RWPE2 (cell line): ENCODE measurements around the gene C2CD5.

ENCODE experiments used
- ATAC-seq: fragments of 200-7000 bp; cut with Tn5 transposase; 3 replicates; pipeline ENCODE4 v1.9.1; 2021; ENCODE audit warnings: low read depth
- DNase-seq: peaks from one replicate; pipeline ENCODE4 v3.0.0-alpha.2; 2020; ENCODE audit warnings: low spot score
- H3K27ac ChIP-seq: fragments of 450-650 bp; 2 replicates; pipeline ENCODE4 v1.5.1; 2017; ENCODE audit warnings: mild to moderate bottlenecking; ENCODE audit not compliant: poor library complexity, severe bottlenecking
- H3K27me3 ChIP-seq: fragments of 250-450 bp; sonication (Bioruptor Pico); 2 replicates; pipeline ENCODE4 v1.5.1; 2021; ENCODE audit warnings: mild to moderate bottlenecking, moderate library complexity; ENCODE audit not compliant: insufficient read depth, poor library complexity, severe bottlenecking
- H3K36me3 ChIP-seq: fragments of 250-450 bp; sonication (Bioruptor Pico); 2 replicates; pipeline ENCODE4 v1.5.1; 2020; ENCODE audit warnings: low read depth, mild to moderate bottlenecking, moderate library complexity
- H3K4me1 ChIP-seq: fragments of 250-450 bp; sonication (Bioruptor Pico); 2 replicates; pipeline ENCODE4 v1.5.1; 2021; ENCODE audit warnings: mild to moderate bottlenecking, moderate library complexity; ENCODE audit not compliant: insufficient read depth, poor library complexity, severe bottlenecking
- H3K4me3 ChIP-seq: fragments of 250-450 bp; sonication (Bioruptor Pico); 2 replicates; pipeline ENCODE4 v1.5.1; 2021; ENCODE audit warnings: mild to moderate bottlenecking, moderate library complexity; ENCODE audit not compliant: severe bottlenecking
- H3K9me3 ChIP-seq: fragments of 250-450 bp; sonication (Bioruptor Pico); 2 replicates; pipeline ENCODE4 v1.5.1; 2021; ENCODE audit warnings: mild to moderate bottlenecking, moderate library complexity; ENCODE audit not compliant: severe bottlenecking
- TF ChIP-seq, protein P1 (sequence below): fragments of 450-650 bp; IDR thresholded peaks from one replicate; pipeline ENCODE4 v1.5.1; 2017; ENCODE audit warnings: mild to moderate bottlenecking, moderate library complexity; ENCODE audit not compliant: poor library complexity, severe bottlenecking

C2CD5 gene

GRCh38 chr12:22476133-22476532, 68.2 kb downstream of the C2CD5 start:
- DNase-seq (no peak), ATAC-seq (no peak)
- Histone ChIP-seq H3K9me3 (no peaks in the 10 kb centered on the region), H3K4me3 (no peak overlapping the region), H3K4me1 (no peaks in the 10 kb centered on the region), H3K27ac (no peak overlapping the region), H3K27me3 (no peaks in the 10 kb centered on the region), H3K36me3 (peaks cover 3% of the 10 kb centered on the region; the same call in 1 of the 2 replicates)
- TF ChIP-seq, protein P1, sequence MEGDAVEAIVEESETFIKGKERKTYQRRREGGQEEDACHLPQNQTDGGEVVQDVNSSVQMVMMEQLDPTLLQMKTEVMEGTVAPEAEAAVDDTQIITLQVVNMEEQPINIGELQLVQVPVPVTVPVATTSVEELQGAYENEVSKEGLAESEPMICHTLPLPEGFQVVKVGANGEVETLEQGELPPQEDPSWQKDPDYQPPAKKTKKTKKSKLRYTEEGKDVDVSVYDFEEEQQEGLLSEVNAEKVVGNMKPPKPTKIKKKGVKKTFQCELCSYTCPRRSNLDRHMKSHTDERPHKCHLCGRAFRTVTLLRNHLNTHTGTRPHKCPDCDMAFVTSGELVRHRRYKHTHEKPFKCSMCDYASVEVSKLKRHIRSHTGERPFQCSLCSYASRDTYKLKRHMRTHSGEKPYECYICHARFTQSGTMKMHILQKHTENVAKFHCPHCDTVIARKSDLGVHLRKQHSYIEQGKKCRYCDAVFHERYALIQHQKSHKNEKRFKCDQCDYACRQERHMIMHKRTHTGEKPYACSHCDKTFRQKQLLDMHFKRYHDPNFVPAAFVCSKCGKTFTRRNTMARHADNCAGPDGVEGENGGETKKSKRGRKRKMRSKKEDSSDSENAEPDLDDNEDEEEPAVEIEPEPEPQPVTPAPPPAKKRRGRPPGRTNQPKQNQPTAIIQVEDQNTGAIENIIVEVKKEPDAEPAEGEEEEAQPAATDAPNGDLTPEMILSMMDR = no peak

- no peak for ATAC-seq
- DNase-seq = no peak
- Histone ChIP-seq H3K27ac (no peak overlapping the region), H3K4me1 (no peaks in the 10 kb centered on the region), H3K27me3 (no peaks in the 10 kb centered on the region), H3K4me3 (no peak overlapping the region), H3K36me3 (peaks cover 7% of the 10 kb centered on the region), H3K9me3 (no peaks in the 10 kb centered on the region)
- TF ChIP-seq, protein P1 = no peak
These were observed 69.2 kb downstream of the C2CD5 start for GRCh38 chr12:22474970-22475720.

DNA sequence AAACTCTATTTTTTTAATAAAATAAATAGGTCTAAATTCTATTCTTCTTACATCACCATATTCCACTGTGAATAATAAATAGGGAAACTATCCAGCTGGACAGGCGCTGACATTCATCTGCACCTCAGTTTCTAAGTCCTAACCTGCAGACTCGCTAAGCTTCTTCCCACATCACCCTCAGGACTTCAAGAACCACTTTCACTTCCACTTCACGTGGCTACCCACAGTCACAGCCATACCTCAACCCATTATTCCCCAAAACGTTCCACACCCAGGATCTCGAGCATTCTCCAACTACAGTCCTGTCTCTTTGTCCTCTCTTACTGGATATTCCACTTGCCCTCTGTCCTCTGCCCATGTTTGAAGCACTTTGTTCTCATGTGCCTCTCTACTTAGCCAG, 71.1 kb downstream of the C2CD5 start:
- Histone ChIP-seq H3K4me1 (no peaks in the 10 kb centered on the region), H3K4me3 (no peak overlapping the region), H3K27me3 (no peaks in the 10 kb centered on the region), H3K36me3 (peaks cover 9% of the 10 kb centered on the region), H3K27ac (no peak overlapping the region), H3K9me3 (no peaks in the 10 kb centered on the region)
- TF ChIP-seq, protein P1 = no peak
- ATAC-seq (no peak), DNase-seq (no peak)

DNA sequence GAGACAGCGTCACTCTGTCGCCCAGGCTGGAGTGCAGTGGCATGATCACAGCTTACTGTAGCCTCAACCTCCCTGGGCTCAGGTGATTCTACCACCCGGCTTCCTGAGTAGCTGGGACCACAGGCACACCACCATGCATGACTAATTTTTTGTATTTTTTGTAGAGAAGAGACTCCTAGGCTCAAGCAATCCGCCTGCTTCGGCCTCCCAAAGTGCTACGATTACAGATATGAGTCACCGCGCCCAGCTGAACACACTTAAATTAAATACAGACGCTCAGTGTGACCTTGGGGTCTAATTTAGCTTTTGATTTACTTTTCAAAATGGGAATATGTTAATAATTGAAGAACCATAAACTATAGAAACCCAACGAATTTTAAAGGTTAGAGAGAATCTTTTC, 77.2 kb downstream of the C2CD5 start:
- TF ChIP-seq, protein P1 = no peak
- DNase-seq (no peak), ATAC-seq (no peak)
- Histone ChIP-seq H3K27me3 (no peaks in the 10 kb centered on the region), H3K9me3 (no peaks in the 10 kb centered on the region), H3K36me3 (peaks cover 9% of the 10 kb centered on the region), H3K4me1 (no peaks in the 10 kb centered on the region), H3K27ac (no peak overlapping the region), H3K4me3 (no peak overlapping the region)

GRCh38 chr12:22463306-22463705, 81.0 kb downstream of the C2CD5 start:
- Histone ChIP-seq H3K27ac (no peak overlapping the region), H3K36me3 (no peaks in the 10 kb centered on the region), H3K9me3 (no peaks in the 10 kb centered on the region), H3K4me3 (no peak overlapping the region), H3K4me1 (no peaks in the 10 kb centered on the region), H3K27me3 (no peaks in the 10 kb centered on the region)
- DNase-seq (no peak), ATAC-seq (no peak)
- TF ChIP-seq, protein P1 = no peak
